H9 (cell line): Measurements from ENCODE around the gene TSPAN33. TPM values are rescaled to one million over a fixed set of nuclear protein-coding genes. Genes with fewer than 3 reads are reported as not detected.

Experiments
- DNase-seq: peaks from one replicate; pipeline ENCODE4 v3.0.0-alpha.2; 2017
- H2AFZ ChIP-seq: one replicate; pipeline ENCODE4 v1.6.1; 2013; ENCODE audit warnings: mild to moderate bottlenecking, low read length, control low read depth, moderate library complexity
- H2AK5ac ChIP-seq: 2 replicates; pipeline ENCODE4 v1.6.1; 2013; ENCODE audit warnings: low read length, control low read depth, mixed read lengths; ENCODE audit not compliant: insufficient read length
- H2BK120ac ChIP-seq: one replicate; pipeline ENCODE4 v1.6.1; 2013; ENCODE audit warnings: low read depth, mild to moderate bottlenecking, low read length, control low read depth, inconsistent platforms; ENCODE audit not compliant: poor library complexity, severe bottlenecking
- H2BK12ac ChIP-seq: 2 replicates; pipeline ENCODE4 v1.6.1; 2013; ENCODE audit warnings: low read length, control low read depth, mixed read lengths, low read depth; ENCODE audit not compliant: insufficient read length
- H2BK15ac ChIP-seq: 2 replicates; pipeline ENCODE4 v1.6.1; 2013; ENCODE audit warnings: low read depth, low read length, control low read depth
- H2BK20ac ChIP-seq: one replicate; pipeline ENCODE4 v1.6.1; 2013; ENCODE audit warnings: low read depth, mild to moderate bottlenecking, low read length, control low read depth, inconsistent platforms; ENCODE audit not compliant: poor library complexity, severe bottlenecking
- H2BK5ac ChIP-seq: 2 replicates; pipeline ENCODE4 v1.6.1; 2013; ENCODE audit warnings: low read length, control low read depth, mixed read lengths; ENCODE audit not compliant: insufficient read length
- H3K14ac ChIP-seq: 2 replicates; pipeline ENCODE4 v1.6.1; 2013; ENCODE audit warnings: low read length, control low read depth; ENCODE audit not compliant: insufficient read depth
- H3K18ac ChIP-seq: 2 replicates; pipeline ENCODE4 v1.6.1; 2013; ENCODE audit warnings: low read depth, mild to moderate bottlenecking, mixed read lengths, low read length, control low read depth; ENCODE audit not compliant: insufficient read length
- H3K23ac ChIP-seq: 2 replicates; pipeline ENCODE4 v1.6.1; 2013; ENCODE audit warnings: low read length, control low read depth, mixed read lengths, low read depth; ENCODE audit not compliant: insufficient read length
- H3K23me2 ChIP-seq: 2 replicates; pipeline ENCODE4 v1.6.1; 2013; ENCODE audit warnings: low read depth, mild to moderate bottlenecking, mixed read lengths, low read length, control low read depth; ENCODE audit not compliant: insufficient read length, poor library complexity, severe bottlenecking
- H3K27ac ChIP-seq: 2 replicates; pipeline ENCODE4 v1.5.1; 2013; ENCODE audit warnings: low read length, control low read depth, mixed read lengths, low read depth; ENCODE audit not compliant: insufficient read length
- H3K27me3 ChIP-seq: 2 replicates; pipeline ENCODE4 v1.6.1; 2013; ENCODE audit warnings: low read length, control low read depth, inconsistent platforms; ENCODE audit not compliant: insufficient read depth
- H3K4ac ChIP-seq: 2 replicates; pipeline ENCODE4 v1.6.1; 2013; ENCODE audit warnings: low read depth, mild to moderate bottlenecking, control low read depth, inconsistent platforms, low read length, moderate library complexity
- H3K4me1 ChIP-seq: 2 replicates; pipeline ENCODE4 v1.6.1; 2013; ENCODE audit warnings: low read length, control low read depth, inconsistent platforms; ENCODE audit not compliant: insufficient read depth
- H3K4me2 ChIP-seq: 2 replicates; pipeline ENCODE4 v1.6.1; 2013; ENCODE audit warnings: low read length, control low read depth, mixed read lengths; ENCODE audit not compliant: insufficient read length, insufficient read depth
- H3K56ac ChIP-seq: 2 replicates; pipeline ENCODE4 v1.6.1; 2013; ENCODE audit warnings: low read depth, mild to moderate bottlenecking, mixed read lengths, low read length, control low read depth; ENCODE audit not compliant: insufficient read length
- H3K79me1 ChIP-seq: 2 replicates; pipeline ENCODE4 v1.6.1; 2013; ENCODE audit warnings: low read depth, mild to moderate bottlenecking, moderate library complexity, low read length, control low read depth, inconsistent platforms; ENCODE audit not compliant: insufficient read depth, poor library complexity, severe bottlenecking
- H3K79me2 ChIP-seq: 2 replicates; pipeline ENCODE4 v1.6.1; 2013; ENCODE audit warnings: low read length, control low read depth, inconsistent platforms; ENCODE audit not compliant: insufficient read depth
- H3K9ac ChIP-seq: 2 replicates; pipeline ENCODE4 v1.6.1; 2013; ENCODE audit warnings: low read length, control low read depth, mixed read lengths; ENCODE audit not compliant: insufficient read length; ENCODE audit errors: extremely low read depth
- H3K9me3 ChIP-seq: one replicate; pipeline ENCODE4 v1.6.1; 2013; ENCODE audit warnings: low read depth, low read length, inconsistent platforms; ENCODE audit not compliant: control insufficient read depth
- H3T11ph ChIP-seq: one replicate; pipeline ENCODE4 v1.6.1; 2013; ENCODE audit warnings: mild to moderate bottlenecking, low read length, control low read depth, inconsistent platforms
- H4K20me1 ChIP-seq: one replicate; pipeline ENCODE4 v1.6.1; 2013; ENCODE audit not compliant: control insufficient read depth, insufficient read length, insufficient read depth
- H4K5ac ChIP-seq: 2 replicates; pipeline ENCODE4 v1.6.1; 2013; ENCODE audit warnings: low read depth, mild to moderate bottlenecking, mixed read lengths, low read length, control low read depth; ENCODE audit not compliant: insufficient read length
- H4K8ac ChIP-seq: replicated peaks from 2 replicates; pipeline ENCODE4 v1.6.1; 2013; ENCODE audit warnings: low read length, control low read depth, mixed read lengths, low read depth; ENCODE audit not compliant: insufficient read length
- H4K91ac ChIP-seq: 2 replicates; pipeline ENCODE4 v1.6.1; 2013; ENCODE audit warnings: low read depth, mild to moderate bottlenecking, moderate library complexity, mixed read lengths, low read length, control low read depth; ENCODE audit not compliant: insufficient read length
- H3K27ac Mint-ChIP-seq, 3 experiments: 2 replicates in 2 of 3; 3 replicates in 1 of 3; pipeline ENCODE4 v1.8.0; 2020 to 2021; ENCODE audit warnings: mixed read lengths in 3 of 3, mild to moderate bottlenecking in 1 of 3, moderate library complexity in 1 of 3
- H3K27me3 Mint-ChIP-seq: 2 replicates; pipeline ENCODE4 v1.8.0; 2021; ENCODE audit warnings: low read depth, mild to moderate bottlenecking, moderate library complexity, mixed read lengths
- H3K36me3 Mint-ChIP-seq, 3 experiments: 2 replicates in 2 of 3; 3 replicates in 1 of 3; pipeline ENCODE4 v1.8.0; 2020 to 2021; ENCODE audit warnings: low read depth in 3 of 3, mixed read lengths in 3 of 3; ENCODE audit not compliant: insufficient read depth in 1 of 3
- H3K4me1 Mint-ChIP-seq, 2 experiments: 2 replicates each; pipeline ENCODE4 v1.8.0; 2020; ENCODE audit warnings: mixed read lengths in 2 of 2
- H3K4me3 Mint-ChIP-seq, 2 experiments: 2 replicates in 1 of 2; 3 replicates in 1 of 2; pipeline ENCODE4 v1.8.0; 2020 to 2021; ENCODE audit warnings: mild to moderate bottlenecking in 2 of 2, mixed read lengths in 2 of 2, moderate library complexity in 1 of 2
- H3K9me3 Mint-ChIP-seq, 2 experiments: 2 replicates in 1 of 2; 3 replicates in 1 of 2; pipeline ENCODE4 v1.8.0; 2020; ENCODE audit warnings: mild to moderate bottlenecking in 2 of 2, mixed read lengths in 2 of 2, moderate library complexity in 1 of 2
- CTCF ChIP-seq: fragments of 200-600 bp; sonication (generic); conservative IDR thresholded peaks from 3 replicates; pipeline ENCODE4 v1.8.0; 2021; ENCODE audit warnings: antibody characterized with exemption, mild to moderate bottlenecking
- WGBS: extraction: QIAGEN DNeasy Blood & Tissue Kit; methylation state at CpG from one replicate; pipeline ENCODE4 v1.1.7; 2013; ENCODE audit warnings: missing lambda C conversion rate, low lambda C conversion rate, mixed read lengths; ENCODE audit not compliant: insufficient read length; ENCODE audit errors: extremely low coverage; 5-methylcytosine and 5-hydroxymethylcytosine counted together
- total RNA-seq: library from RNA; stranded (reverse); gene quantifications from 2 replicates; pipeline ENCODE4 v1.2.1, GENCODE V29; 2021

Gene TSPAN33
- total RNA-seq, 1 experiment from 2014 or later = 34.7 TPM

- H3K79me1 ChIP-seq = no peaks in the 10 kb centered on the region
- no peak for TF ChIP-seq CTCF
- no peak overlapping the region for H3K27ac ChIP-seq
- peaks cover 5% of the 10 kb centered on the region; the same call in 1 of the 2 replicates for H3K4me1 ChIP-seq
- no peak overlapping the region for H3K4me2 ChIP-seq
- H2AFZ ChIP-seq = no peak overlapping the region
- no peak overlapping the region for H3K14ac ChIP-seq
- no peak overlapping the region for H2BK12ac ChIP-seq
- peaks cover 0 to 4% of the 10 kb centered on the region in 2 experiments; a peak in 2 of 4 replicates for H3K4me1 Mint-ChIP-seq
- no peak overlapping the region for H3K4ac ChIP-seq
- no peak overlapping the region for H2AK5ac ChIP-seq
- H3K9me3 ChIP-seq = no peaks in the 10 kb centered on the region
- no peak overlapping the region for H3K27ac Mint-ChIP-seq
- no peaks in the 10 kb centered on the region for H3K9me3 Mint-ChIP-seq
- no peak overlapping the region for H3K4me3 Mint-ChIP-seq
- H3K23ac ChIP-seq = no peak overlapping the region
- no peak overlapping the region for H3T11ph ChIP-seq
- H3K23me2 ChIP-seq = no peaks in the 10 kb centered on the region
- H3K56ac ChIP-seq = no peak overlapping the region
- peaks cover 5% of the 10 kb centered on the region for H3K27me3 Mint-ChIP-seq
- no peak for DNase-seq
- no peak overlapping the region for H2BK5ac ChIP-seq
- H4K8ac ChIP-seq = no peak overlapping the region
- no peaks in the 10 kb centered on the region for H3K36me3 Mint-ChIP-seq
- no peak overlapping the region for H3K9ac ChIP-seq
- no peaks in the 10 kb centered on the region for H3K79me2 ChIP-seq
- no peaks in the 10 kb centered on the region for H4K20me1 ChIP-seq
- H2BK15ac ChIP-seq = no peak overlapping the region
- H2BK120ac ChIP-seq = no peak overlapping the region
- H3K18ac ChIP-seq = no peak overlapping the region
- no peak overlapping the region for H4K91ac ChIP-seq
- no peaks in the 10 kb centered on the region for H3K27me3 ChIP-seq
- H4K5ac ChIP-seq = no peak overlapping the region
- no peak overlapping the region for H2BK20ac ChIP-seq
- WGBS = no CpG with 5 or more reads among the region's 2 CpGs
Measured at GRCh38 chr7:129100827-129101166, 43.7 kb upstream of the TSPAN33 start.
